Peyer's patch (tissue), 4 donors: ENCODE measurements around the gene CCDC117.

Experiments
- POLR2A ChIP-seq, 2 donors: fragments of 450-650 bp; IDR thresholded peaks; one replicate each; pipeline ENCODE4 v1.5.1; 2017; ENCODE audit warnings: antibody characterized with exemption in 2 of 2, mild to moderate bottlenecking in 2 of 2, moderate library complexity in 2 of 2
- TF ChIP-seq, protein P1 (sequence below), 6 experiments: fragments of 450-650 bp in 4 of 6; fragments of 200-600 bp in 2 of 6; sonication (generic) in 1 of 6; IDR thresholded peaks; one replicate each; pipeline ENCODE4 v1.5.1; 2017 to 2019; ENCODE audit warnings: antibody characterized with exemption in 6 of 6, mild to moderate bottlenecking in 3 of 6, moderate library complexity in 1 of 6

DNA sequence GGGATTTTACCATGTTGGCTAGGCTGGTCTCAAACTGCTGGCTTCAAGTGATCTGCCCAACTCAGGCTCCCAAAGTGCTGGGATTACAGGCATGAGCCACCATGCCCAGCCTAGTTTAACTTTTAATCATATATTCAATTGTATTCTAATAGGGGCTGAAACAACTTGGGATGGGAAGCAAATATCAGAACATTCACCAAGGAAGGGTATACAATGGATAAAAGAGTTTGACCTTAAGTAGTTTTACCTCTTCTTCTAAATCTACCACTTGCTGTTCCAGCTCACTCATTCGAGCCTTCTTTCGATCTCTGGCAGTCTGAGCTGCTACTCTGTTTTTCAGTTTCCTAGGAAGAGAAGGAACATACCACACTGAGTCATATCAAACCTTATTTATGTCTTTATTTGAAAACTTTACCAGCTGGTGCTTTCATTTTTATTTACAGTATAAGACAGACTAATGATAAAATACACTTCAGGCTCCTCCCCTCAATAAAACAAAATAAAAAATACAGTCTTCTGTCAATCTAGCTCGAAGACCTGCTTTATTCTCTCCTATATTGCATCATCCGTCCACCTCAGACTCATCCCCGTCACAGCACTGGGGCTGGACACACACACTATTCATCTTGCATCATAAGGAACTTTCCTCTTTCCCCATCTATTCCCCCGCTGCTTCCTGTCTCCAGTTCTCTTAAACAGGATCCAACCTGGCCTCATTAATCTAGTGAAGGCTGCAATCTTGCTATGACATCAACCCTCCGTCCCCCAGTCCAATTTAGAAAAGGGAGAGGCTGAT lies 26.5 kb downstream of the CCDC117 start:
- TF ChIP-seq POLR2A (IDR thresholded peaks at IDR 0.05) = peak; percentile 57 to 84
- TF ChIP-seq, protein P1, sequence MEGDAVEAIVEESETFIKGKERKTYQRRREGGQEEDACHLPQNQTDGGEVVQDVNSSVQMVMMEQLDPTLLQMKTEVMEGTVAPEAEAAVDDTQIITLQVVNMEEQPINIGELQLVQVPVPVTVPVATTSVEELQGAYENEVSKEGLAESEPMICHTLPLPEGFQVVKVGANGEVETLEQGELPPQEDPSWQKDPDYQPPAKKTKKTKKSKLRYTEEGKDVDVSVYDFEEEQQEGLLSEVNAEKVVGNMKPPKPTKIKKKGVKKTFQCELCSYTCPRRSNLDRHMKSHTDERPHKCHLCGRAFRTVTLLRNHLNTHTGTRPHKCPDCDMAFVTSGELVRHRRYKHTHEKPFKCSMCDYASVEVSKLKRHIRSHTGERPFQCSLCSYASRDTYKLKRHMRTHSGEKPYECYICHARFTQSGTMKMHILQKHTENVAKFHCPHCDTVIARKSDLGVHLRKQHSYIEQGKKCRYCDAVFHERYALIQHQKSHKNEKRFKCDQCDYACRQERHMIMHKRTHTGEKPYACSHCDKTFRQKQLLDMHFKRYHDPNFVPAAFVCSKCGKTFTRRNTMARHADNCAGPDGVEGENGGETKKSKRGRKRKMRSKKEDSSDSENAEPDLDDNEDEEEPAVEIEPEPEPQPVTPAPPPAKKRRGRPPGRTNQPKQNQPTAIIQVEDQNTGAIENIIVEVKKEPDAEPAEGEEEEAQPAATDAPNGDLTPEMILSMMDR (IDR thresholded peaks at IDR 0.05) = no peak
